Loucy (cell line): ENCODE results near the gene PDE8A.

Experiments used
- H2AFZ ChIP-seq: fragments of 200-600 bp; sonication (generic); 2 replicates; pipeline ENCODE4 v1.6.0; 2016; ENCODE audit warnings: antibody characterized with exemption, mild to moderate bottlenecking, low read length, moderate library complexity
- H3F3A ChIP-seq: fragments of 200-600 bp; 2 replicates; pipeline ENCODE4 v1.6.0; 2016; ENCODE audit warnings: antibody characterized with exemption, low read depth, mild to moderate bottlenecking
- H3K27me3 ChIP-seq: fragments of 200-600 bp; sonication (generic); 2 replicates; pipeline ENCODE4 v1.6.1; 2014; ENCODE audit warnings: low read length, mild to moderate bottlenecking; ENCODE audit not compliant: insufficient read depth, poor library complexity, severe bottlenecking
- H3K36me3 ChIP-seq: fragments of 200-600 bp; sonication (generic); 2 replicates; pipeline ENCODE4 v1.6.1; 2016; ENCODE audit warnings: low read length; ENCODE audit not compliant: insufficient read depth
- H3K4me1 ChIP-seq: fragments of 200-600 bp; sonication (generic); 2 replicates; pipeline ENCODE4 v1.5.1; 2014; ENCODE audit warnings: low read length, mild to moderate bottlenecking; ENCODE audit not compliant: insufficient read depth, poor library complexity, severe bottlenecking
- H3K4me2 ChIP-seq: fragments of 200-600 bp; sonication (generic); 2 replicates; pipeline ENCODE4 v1.6.0; 2014; ENCODE audit warnings: antibody characterized with exemption, low read length, low read depth, mild to moderate bottlenecking; ENCODE audit not compliant: poor library complexity, severe bottlenecking
- H3K4me3 ChIP-seq: fragments of 200-600 bp; sonication (generic); 2 replicates; pipeline ENCODE4 v1.5.1; 2014; ENCODE audit warnings: low read length, mild to moderate bottlenecking, mixed read lengths; ENCODE audit not compliant: poor library complexity, severe bottlenecking
- H3K79me2 ChIP-seq: fragments of 200-600 bp; sonication (generic); 2 replicates; pipeline ENCODE4 v1.6.1; 2014; ENCODE audit warnings: low read length; ENCODE audit not compliant: insufficient read depth
- H3K9ac ChIP-seq: fragments of 200-600 bp; sonication (generic); 2 replicates; pipeline ENCODE4 v1.6.0; 2014; ENCODE audit warnings: mild to moderate bottlenecking, low read depth, low read length, moderate library complexity; ENCODE audit not compliant: poor library complexity, severe bottlenecking
- H3K9me2 ChIP-seq: fragments of 200-600 bp; sonication (generic); replicated peaks from 2 replicates; pipeline ENCODE4 v1.6.1; 2016; ENCODE audit warnings: low read depth, low read length, mixed read lengths
- H3K9me3 ChIP-seq: fragments of 200-600 bp; sonication (generic); 2 replicates; pipeline ENCODE4 v1.6.1; 2014; ENCODE audit warnings: mild to moderate bottlenecking, antibody characterized with exemption, low read length, low read depth; ENCODE audit not compliant: insufficient read depth
- H4K20me1 ChIP-seq: fragments of 200-600 bp; sonication (generic); 2 replicates; pipeline ENCODE4 v1.6.0; 2014; ENCODE audit warnings: antibody characterized with exemption, low read length, mild to moderate bottlenecking; ENCODE audit not compliant: insufficient read depth, poor library complexity, severe bottlenecking
- EZH2phosphoT487 ChIP-seq: fragments of 200-600 bp; IDR thresholded peaks from 2 replicates; pipeline ENCODE4 v1.6.1; 2018; ENCODE audit warnings: antibody characterized with exemption, mild to moderate bottlenecking, moderate library complexity, borderline replicate concordance
- TF ChIP-seq, protein P1 (sequence below): fragments of 200-600 bp; sonication (generic); conservative IDR thresholded peaks from 2 replicates; pipeline ENCODE4 v1.5.1; 2014; ENCODE audit warnings: mild to moderate bottlenecking, antibody characterized with exemption, low read length

The PDE8A gene

DNA sequence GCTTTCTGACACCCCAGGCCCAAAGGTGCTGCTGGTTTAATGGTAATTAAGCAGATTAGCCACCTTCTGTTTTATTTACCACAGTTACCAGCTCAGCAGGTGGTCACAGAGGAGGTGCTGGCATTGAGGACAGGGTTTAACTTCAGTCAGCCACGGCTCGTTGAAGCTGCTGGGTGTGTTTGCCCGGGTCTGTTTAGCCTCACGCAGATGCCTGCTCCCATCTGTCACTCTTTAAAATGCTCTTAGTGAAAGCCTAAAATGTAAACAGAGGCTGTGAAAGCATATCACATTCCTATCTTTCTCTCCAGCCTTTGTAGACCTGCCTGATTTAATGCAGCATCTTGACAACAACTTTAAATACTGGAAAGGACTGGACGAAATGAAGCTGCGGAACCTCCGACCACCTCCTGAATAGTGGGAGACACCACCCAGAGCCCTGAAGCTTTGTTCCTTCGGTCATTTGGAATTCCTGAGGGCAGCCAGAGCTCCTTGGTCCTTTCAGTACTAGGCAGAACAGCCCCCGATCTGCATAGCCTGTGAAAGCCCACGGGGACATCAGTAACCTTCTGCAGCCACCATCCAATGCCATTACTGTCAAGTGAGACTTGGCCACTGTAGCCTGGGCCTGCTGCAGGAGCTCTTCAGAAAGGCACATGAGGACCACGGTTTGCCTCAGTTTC, 156.0 kb downstream of the PDE8A start:
- H3K4me3 ChIP-seq: no peak overlapping the region
- TF ChIP-seq, protein P1, sequence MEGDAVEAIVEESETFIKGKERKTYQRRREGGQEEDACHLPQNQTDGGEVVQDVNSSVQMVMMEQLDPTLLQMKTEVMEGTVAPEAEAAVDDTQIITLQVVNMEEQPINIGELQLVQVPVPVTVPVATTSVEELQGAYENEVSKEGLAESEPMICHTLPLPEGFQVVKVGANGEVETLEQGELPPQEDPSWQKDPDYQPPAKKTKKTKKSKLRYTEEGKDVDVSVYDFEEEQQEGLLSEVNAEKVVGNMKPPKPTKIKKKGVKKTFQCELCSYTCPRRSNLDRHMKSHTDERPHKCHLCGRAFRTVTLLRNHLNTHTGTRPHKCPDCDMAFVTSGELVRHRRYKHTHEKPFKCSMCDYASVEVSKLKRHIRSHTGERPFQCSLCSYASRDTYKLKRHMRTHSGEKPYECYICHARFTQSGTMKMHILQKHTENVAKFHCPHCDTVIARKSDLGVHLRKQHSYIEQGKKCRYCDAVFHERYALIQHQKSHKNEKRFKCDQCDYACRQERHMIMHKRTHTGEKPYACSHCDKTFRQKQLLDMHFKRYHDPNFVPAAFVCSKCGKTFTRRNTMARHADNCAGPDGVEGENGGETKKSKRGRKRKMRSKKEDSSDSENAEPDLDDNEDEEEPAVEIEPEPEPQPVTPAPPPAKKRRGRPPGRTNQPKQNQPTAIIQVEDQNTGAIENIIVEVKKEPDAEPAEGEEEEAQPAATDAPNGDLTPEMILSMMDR: no peak
- no peak for TF ChIP-seq EZH2phosphoT487
- H2AFZ ChIP-seq: no peak overlapping the region
- H4K20me1 ChIP-seq: no peaks in the 10 kb centered on the region
- no peaks in the 10 kb centered on the region for H3F3A ChIP-seq
- peaks cover 40% of the 10 kb centered on the region; the same call in 1 of the 2 replicates for H3K36me3 ChIP-seq
- no peak overlapping the region for H3K9ac ChIP-seq
- H3K9me3 ChIP-seq: no peaks in the 10 kb centered on the region
- no peaks in the 10 kb centered on the region for H3K9me2 ChIP-seq
- no peaks in the 10 kb centered on the region for H3K79me2 ChIP-seq
- no peaks in the 10 kb centered on the region for H3K4me1 ChIP-seq
- no peak overlapping the region for H3K4me2 ChIP-seq
- H3K27me3 ChIP-seq: no peaks in the 10 kb centered on the region

DNA sequence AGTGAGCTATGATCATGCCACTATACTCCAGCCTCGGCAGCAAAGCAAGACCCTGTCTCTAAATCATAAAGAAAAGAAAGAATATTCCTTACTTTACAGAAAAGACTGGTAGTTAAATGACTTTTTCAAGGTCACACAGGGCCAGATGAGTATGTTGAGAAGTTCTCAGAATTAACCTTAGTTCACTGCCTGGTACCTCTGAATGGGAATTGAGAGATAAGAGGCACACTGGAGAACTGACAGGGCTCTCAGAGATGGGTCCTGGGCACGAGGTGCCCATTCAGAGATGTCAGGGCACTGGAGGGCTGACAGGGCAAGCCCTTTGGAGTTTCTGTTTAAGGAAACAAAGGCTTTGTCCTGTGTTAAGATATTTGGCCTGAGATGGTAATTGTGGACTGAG, 157.7 kb downstream of the PDE8A start:
- Histone ChIP-seq H3K9me3 (no peaks in the 10 kb centered on the region), H3K4me3 (no peak overlapping the region), H3F3A (no peaks in the 10 kb centered on the region), H3K36me3 (peaks cover 28% of the 10 kb centered on the region; the same call in 1 of the 2 replicates), H2AFZ (no peak overlapping the region), H4K20me1 (no peaks in the 10 kb centered on the region), H3K27me3 (no peaks in the 10 kb centered on the region), H3K4me2 (no peak overlapping the region), H3K4me1 (no peaks in the 10 kb centered on the region), H3K9ac (no peak overlapping the region), H3K79me2 (no peaks in the 10 kb centered on the region), H3K9me2 (no peaks in the 10 kb centered on the region)
- TF ChIP-seq, protein P1: no peak
- no peak for TF ChIP-seq EZH2phosphoT487

DNA sequence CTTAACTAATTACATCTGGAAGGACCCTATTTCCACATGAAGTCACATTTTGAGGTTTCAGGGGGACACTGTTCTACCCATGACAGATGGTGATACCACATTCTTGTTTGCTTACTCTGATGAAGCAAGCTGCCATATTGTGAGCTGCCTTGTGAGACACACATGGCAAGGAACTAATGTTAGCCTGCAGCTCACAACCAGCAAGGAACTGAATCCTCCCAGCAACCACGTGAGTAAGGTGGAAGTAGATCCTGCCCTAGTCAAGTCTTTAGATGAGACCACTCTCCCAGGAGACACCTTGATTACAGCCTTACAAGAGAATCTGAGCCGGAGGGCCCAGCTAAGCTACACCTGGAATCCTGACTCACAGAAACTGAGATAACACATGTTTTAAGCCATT, 160.1 kb downstream of the PDE8A start:
- Histone ChIP-seq H3K36me3 (peaks cover 20% of the 10 kb centered on the region; the same call in 1 of the 2 replicates), H4K20me1 (no peaks in the 10 kb centered on the region), H3K79me2 (no peaks in the 10 kb centered on the region), H3K9me2 (no peaks in the 10 kb centered on the region), H3K9me3 (no peaks in the 10 kb centered on the region), H3K4me1 (no peaks in the 10 kb centered on the region), H3F3A (no peaks in the 10 kb centered on the region), H3K27me3 (no peaks in the 10 kb centered on the region), H3K9ac (no peak overlapping the region), H3K4me2 (no peak overlapping the region), H3K4me3 (no peak overlapping the region), H2AFZ (no peak overlapping the region)
- TF ChIP-seq EZH2phosphoT487: no peak
- TF ChIP-seq, protein P1: no peak
